NCI-H1694 treated with DMSO at 0.1 percent for 48 hours (cell line): ENCODE measurements around the gene BLOC1S6.
A peak's percentile ranks its signal among the peaks of the same experiment; 100 is the strongest.

Experiments
- DNase-seq: peaks from one replicate; lab custom pipeline; 2025; lab: John Stamatoyannopoulos, UW

BLOC1S6 gene, protein sequence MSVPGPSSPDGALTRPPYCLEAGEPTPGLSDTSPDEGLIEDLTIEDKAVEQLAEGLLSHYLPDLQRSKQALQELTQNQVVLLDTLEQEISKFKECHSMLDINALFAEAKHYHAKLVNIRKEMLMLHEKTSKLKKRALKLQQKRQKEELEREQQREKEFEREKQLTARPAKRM

GRCh38 chr15:45587095-45587862, at the start of gene BLOC1S6:
TSS of gene BLOC1S6 (plus strand) at chr15:45587379. CDS start at chr15:45587444, 65 bp downstream.
- DNase-seq, result peak; percentile 77

- DNase-seq, result no peak
Observed at GRCh38 chr15:45539680-45540079, 47.5 kb upstream of the BLOC1S6 start.

- no peak for DNase-seq
Observed at GRCh38 chr15:45540531-45540930, 46.6 kb upstream of the BLOC1S6 start.

DNA sequence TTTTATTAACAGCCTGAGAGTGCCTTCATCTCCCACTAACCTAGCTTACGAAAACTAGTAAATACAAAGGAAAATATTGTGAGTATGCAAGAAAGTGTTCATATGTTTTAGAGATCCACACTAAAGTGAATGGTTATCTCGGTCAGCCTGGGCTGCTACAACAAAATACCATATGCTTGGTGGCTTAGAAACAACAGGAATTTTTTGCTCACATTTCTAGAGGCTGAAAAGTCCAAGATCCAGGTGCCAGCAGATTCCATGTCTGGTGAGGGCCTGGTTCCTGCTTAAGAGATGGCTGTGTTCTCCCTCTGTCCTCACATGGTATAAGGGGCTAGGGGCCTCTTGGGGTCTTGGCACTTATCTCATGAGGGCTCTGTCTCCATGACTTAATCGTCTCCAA, 44.1 kb upstream of the BLOC1S6 start:
- no peak for DNase-seq

- no peak for DNase-seq
Observed at GRCh38 chr15:45544266-45545023, 42.7 kb upstream of the BLOC1S6 start.

DNA sequence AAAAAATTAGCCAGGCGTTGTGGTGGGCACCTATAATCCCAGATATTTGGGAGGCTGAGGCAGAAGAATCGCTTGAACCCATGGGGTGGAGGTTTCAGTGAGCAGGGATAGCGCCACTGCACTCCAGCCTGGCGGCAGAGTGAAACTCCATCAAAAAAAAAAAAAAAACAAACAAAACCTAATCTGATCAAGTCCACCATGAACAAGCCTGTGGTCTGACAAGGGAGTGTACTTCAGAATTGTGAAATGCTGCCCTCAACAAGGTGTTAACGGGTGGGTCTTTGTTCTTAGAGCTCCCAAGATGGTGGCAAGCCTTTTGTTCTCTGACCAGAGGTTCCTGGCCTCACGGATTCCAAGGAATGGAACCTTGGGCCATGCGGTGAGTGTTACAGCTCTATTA, 40.4 kb upstream of the BLOC1S6 start:
- no peak for DNase-seq

DNA sequence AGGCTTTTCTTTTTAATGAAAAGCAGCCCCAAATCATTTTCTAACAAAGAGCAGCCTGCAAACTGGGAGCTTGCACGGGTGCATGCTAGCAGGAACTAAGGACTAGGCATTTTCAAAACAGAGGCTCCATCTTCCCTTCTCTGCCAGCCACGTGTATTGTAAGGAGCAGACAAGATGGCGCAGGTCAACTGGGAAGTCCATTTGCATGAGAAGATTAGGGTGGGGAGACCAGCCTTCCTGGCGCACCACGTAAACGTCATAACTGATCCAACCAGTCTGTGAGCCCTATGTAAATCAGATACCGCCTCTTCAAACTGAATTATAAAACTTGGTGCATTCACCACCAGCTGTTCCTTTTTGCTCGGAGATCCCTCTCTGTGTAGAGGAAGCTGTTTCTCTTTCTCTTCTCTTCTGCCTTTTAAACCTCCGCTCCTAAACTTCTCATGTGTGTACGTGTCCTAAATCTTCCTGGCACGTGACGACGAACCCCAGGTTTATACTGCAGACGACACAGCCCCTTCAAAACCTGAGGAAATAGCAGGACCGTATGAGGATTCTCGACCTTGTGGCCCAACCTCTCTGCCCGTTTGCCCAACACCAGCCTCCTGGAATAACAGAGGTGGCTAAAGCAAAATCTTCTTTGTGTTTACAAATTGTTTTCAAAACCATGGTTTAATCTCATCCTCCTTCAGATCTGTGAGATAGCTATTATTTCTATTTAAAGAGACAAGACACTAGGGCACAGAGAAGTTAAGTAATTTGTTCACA, 38.2 kb upstream of the BLOC1S6 start:
- no peak for DNase-seq

GRCh38 chr15:45549541-45550220, 37.5 kb upstream of the BLOC1S6 start:
- DNase-seq, result no peak

GRCh38 chr15:45550436-45550835, 36.7 kb upstream of the BLOC1S6 start:
- DNase-seq, result no peak

DNA sequence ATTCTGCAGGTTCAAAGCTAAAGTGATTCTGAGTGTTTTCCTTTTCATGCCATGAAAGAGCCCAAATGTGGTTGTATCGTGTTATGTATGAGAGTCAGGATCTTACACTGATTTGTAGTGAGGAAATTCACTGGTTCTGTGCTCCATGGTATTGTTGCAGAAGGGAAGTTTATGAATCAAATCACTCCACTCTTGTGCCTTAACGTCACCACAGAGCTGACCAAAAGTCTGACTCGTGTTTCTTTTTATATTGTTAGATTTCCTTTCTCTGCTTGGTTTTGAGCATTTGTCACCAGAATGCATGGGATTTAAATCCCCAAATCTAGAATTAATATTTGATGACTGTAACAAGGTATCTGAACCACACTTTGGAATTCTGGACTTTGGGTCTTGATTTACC, 35.5 kb upstream of the BLOC1S6 start:
- DNase-seq, result no peak

DNA sequence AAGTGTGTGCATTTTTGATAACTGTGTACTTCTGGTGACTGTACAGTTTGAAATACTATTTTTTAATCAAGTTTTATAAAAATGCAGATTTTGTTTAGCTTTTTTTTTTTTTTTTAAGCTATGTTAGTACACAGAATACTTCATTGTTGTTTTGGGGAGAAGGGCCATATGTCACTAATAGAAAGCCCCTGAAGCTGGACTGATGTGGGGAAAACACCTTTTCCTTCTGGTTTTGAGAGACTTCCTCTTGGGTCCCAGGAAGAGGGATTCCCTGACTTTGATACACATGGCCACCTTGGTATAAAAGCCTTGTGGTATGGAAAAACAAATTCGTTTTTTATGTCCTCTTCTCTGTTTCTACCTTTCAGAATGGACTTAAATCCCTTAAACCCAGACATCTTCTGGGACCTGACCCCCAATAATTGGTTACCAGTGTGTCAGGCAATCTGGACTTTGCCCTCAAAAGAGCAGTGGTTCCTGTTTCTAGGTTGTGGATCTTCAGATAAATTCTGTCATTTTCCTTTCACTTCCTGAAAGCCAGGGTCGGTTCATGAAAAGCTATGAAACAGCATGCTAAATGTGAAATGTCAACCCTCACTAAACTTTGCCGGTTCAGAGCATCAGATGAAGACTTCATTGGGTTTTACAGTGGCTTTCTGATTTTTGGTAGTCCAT, 31.1 kb upstream of the BLOC1S6 start:
- no peak for DNase-seq

DNA sequence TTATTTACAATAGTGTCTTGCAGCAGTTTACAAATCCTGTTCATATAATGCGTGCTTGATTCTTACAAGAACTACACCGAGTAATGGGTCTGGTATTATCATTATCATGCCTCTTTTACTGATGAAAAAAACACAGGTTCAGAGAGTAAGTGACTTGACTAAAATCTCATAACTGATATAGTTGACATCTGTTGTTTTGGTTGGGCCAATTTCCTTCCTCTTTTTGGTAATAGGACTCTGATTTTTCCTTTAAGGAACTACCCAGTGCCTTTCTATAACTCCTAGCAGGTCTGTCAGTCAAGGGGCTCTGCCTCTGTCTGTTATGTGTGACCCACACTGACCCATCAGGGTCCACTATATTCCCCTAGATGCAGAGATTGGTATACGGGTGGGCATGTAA, 14.6 kb upstream of the BLOC1S6 start:
- DNase-seq, result no peak

DNA sequence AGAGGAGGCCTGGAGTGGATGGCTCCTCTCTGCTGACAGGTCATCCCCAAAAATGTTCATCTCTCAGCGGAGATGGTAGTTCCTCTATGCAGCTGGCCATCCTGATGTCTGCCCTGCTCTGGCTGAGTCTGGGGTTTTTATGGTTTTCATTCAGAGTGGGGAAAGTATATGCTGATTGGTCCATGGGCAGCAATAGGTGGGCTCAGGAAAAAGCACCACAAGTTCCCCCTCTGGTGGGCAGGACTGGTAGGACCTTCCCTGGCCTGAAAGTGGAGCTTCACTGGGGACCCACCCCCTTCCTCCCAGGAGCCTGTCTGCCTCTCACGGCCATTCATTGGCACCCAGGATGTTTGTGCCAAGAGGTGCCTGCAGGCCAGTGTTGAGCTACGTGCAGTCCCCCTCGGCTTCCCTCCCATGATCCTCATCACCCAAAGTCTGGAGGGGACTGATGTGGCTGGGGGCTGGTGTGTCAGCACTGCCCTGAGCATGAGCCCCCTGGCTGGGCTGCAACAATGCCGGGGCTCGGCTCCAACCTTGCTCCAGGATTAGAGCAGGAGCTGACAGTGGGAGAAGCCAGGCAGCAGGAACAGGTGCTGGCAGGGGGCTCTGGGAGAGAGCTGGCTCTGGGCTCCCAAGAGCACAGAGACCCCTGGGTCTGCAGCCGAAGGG, 13.1 kb upstream of the BLOC1S6 start:
- DNase-seq, result no peak

DNA sequence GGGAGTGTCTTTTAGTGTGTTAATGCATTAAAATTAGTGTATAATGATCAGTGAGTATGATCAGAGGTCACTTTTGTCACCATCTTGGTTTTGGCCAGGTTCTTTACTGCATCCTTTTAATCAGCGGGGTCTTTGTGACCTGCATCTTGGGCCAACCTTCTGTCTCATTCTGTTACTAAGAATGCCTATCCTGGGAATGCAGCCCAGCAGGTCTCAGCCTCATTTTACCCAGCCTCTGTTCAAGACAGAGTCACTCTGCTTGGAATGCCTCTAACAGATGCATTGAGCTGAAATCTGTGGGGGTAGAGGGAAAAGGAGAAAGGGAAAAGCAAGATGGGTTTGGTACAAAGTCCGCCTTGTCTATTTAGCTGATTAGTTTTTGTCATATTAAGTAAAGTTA, 5.3 kb upstream of the BLOC1S6 start:
- DNase-seq, result no peak

DNA sequence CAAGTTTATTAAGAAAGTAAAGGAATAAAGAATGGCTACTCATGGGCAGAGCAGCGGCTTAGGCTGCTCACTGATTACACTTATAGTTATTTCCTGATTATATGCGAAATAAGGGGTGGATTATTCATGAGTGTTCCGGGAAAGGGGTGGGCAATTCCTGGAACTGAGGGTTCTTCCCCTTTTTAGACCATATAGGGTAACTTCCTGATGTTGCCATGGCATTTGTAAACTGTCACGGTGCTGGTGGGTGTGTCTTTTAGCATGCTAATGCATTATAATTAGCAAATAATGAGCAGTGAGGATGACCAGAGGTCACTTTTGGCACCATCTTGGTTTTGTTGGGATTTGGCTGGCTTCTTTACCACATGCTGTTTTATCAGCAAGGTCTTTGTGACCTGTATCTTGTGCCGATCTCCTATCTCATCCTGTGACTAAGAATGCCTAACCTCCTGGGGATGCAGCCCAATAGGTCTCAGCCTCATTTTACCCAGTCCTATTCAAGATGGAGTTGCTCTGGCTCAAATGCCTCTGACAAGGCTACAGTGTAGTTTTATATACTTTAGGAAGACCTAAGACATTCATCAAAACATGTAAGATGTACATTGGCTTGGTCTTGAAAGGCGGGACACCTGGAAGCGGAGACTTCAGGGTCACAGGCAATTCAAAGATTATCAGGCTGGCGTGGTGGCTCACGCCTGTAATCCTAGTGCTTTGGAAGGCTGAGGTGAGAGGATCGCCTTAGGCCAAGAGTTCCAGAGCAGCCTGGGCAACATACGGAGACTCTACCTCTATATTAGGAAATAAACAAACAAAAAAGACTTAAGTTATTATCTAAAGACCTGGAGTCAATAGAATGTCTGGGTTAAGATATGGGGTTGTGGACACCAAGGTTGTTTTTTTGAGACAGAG, 3.2 kb upstream of the BLOC1S6 start:
- no peak for DNase-seq

- DNase-seq, result no peak
Observed at GRCh38 chr15:45585069-45585791, 1.9 kb upstream of the BLOC1S6 start.

- DNase-seq, result no peak
Observed at GRCh38 chr15:45586125-45586524, 1.1 kb upstream of the BLOC1S6 start.

- no peak for DNase-seq
Observed at GRCh38 chr15:45586601-45587094, 531 bp upstream of the BLOC1S6 start.

- DNase-seq, result no peak
Observed at GRCh38 chr15:45587863-45588170, 638 bp downstream of the BLOC1S6 start.
